HG02938 (cell line): ENCODE measurements around the gene TMC7.
"Not testable (repeated sequence)": the region's sequence is repeated elsewhere in the genome, so short reads cannot be mapped to it uniquely, and the experiment has no call there.

Experiments
- ATAC-seq: cut with Tn5 transposase; IDR thresholded peaks from one replicate; pipeline ENCODE4 v1.9.1; 2021; ENCODE audit warnings: mild to moderate bottlenecking, moderate library complexity; ENCODE audit not compliant: unreplicated experiment

The TMC7 gene

DNA sequence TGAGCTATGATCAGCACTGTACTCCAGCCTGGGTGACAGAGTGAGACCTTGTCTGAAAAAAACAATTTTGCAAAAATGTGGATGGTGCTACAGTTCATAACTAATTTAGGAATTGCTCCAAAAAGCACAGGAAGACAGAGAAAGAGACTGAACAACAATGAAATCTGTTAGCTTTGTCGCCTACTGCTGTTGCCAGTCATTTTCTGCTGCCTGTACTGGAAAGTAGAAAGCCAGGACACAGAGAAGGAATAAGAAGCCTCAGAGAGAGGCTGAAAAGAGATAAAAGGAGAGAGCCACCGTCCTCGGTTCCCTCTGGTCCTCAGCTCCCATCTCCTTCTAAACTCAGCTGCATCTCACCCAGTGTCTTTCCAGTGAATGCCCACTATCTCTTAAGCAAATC lies 8.6 kb upstream of the TMC7 start:
- ATAC-seq: no peak

DNA sequence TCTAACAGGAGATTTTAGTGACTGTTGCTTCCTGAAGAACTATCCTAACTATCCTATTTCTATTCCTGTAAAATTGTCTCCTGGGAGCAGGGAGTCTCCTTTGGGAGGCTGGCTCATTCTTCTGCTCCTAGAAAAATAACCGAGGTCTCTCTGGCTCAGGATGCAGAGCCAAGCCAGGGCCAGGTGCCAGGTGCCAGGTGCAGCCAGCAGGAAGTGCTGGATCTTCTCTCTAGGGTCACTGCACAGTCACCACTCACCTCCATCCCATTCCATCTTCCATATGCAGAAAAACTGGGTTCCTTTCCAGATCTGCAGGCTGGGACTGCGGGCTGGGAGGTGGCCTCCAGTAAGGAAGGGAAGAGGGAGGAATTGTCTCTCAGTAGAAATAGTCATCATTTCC lies 3.8 kb upstream of the TMC7 start:
- no peak for ATAC-seq

DNA sequence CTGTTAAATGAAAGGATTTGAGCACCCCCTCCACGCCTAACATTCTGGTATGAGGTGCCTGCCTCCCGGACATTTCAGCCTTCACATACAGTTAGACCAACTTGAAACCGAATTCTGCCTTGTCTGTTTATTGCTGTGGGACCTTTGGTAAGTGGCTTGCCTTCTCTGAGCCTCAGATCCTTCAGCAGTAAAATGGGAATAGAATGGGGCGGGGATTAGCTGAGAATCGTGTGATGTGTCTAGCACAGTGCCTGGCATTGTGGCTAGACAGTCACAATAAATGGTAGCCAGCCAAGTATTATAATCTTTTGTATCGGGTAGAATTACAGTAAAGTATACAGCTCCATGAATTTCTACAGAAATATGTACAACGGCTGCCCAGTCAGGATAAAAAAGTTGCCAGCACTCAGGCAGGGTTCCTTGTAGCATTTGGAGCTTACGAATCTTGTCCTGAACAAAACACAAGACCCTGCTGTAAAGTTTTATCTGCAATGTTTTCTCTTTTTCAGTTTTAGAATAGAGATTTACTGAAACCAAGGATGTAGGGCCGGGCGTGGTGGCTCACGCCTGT lies 786 bp downstream of the TMC7 start:
- no peak for ATAC-seq

DNA sequence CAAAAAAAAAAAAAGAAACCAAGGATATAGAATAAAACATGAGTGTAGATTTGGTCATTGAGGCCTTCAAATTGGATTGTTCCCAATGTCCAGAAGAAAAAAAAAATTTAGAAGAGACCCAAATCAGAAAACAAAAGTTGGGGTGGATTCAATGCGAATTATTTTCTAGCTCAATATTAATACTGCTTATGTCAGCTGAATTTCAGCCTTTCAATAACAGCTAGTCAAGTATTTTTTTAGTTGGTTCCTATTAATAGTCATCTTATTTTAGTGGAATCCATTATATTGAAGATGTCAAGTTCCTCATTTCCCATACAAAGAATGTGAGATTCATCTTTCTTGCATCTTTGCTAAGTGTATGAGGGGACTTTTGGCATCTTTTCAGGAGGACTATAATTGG lies 1.5 kb downstream of the TMC7 start:
- ATAC-seq: not testable (repeated sequence)

DNA sequence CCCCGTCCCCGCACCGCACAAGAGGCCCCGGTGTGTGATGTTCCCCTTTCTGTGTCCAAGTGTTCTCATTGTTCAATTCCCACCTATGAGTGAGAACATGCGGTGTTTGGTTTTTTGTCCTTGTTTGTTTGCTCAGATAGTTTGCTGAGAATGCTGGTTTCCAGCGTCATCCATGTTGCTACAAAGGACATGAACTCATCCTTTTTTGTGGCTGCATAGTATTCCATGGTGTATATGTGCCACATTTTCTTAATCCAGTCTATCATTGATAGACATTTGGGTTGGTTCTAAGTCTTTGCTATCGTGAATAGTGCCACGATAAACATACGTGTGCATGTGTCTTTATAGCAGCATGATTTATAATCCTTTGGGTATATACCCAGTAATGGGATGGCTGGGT lies 8.0 kb downstream of the TMC7 start:
- not testable (repeated sequence) for ATAC-seq

DNA sequence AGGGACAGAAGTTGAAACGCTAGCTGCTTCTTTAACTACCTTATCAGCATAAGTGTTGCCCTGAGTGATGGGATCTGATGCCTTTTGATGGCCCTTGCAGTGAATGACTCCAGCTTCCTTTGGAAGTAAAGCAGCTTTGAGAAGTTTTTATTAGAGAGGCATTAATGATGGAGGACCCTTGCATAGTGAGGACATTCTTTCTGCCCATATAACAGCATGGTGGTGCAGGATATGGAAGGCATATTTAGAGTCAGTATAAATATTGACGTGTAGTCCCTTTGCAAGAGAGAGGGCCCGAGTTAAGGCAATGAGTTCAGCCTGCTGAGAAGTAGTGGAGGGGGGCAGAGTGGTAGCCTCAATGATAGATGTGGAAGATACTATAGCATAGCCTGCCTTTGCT lies 9.8 kb downstream of the TMC7 start:
- not testable (repeated sequence) for ATAC-seq

DNA sequence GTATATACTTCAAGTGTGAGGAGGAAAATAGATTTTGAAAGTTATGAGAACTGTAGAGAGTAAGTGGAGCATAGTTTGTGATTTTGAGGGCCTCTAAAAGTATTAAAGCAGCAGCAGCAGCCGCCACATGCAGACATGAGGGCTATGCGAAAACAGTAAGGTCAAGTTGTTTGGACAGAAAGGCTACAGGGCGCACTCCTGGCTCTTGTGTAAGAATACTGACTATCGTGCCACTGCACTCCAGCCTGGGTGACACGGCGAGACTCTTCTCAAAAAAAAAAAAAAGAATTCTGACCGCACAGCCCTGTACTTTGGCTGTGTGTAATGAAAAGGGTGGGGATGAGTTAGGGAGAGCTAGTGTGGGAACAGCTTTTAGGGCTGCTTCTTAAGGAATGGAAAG lies 10.4 kb downstream of the TMC7 start:
- ATAC-seq: not testable (repeated sequence)

DNA sequence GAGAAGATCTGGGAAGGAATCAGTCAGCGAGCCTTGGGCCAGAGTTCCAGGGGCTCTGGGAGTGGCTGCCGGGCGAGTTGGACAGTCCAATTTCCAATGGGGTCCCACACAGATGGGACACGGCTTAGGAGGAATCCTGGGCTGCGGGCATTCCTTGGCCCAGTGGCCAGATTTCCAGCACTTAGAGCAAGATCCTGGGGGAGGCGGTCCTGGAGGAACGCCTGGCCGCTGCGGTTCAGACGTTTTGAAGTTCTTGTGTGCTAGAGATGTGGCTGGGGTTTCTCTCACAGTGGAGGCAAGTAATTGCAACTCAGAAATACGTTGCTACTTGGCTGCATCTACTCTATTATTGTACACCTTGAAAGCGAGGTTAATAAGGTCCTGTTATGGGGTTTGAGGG lies 11.7 kb downstream of the TMC7 start:
- ATAC-seq: not testable (repeated sequence)

DNA sequence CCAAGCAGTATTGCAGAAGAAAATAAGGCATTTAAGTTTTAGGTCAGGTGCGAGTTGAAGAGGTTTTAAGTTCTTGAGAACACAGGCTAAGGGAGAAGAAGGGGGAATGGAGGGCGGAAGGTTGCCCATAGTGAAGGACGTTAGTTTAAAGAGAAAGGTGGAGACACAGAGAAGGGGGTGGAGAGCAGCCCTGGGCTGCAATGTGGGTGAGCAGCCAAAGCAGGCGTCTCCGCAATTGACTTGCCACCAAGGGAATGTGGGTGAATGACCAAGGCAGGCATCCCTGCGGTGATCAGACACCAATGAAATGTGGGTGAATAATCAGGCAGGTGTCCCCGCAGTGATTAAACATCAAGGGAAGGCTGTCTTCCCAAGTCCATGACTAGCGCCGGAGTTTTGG lies 12.8 kb downstream of the TMC7 start:
- ATAC-seq: not testable (repeated sequence)

DNA sequence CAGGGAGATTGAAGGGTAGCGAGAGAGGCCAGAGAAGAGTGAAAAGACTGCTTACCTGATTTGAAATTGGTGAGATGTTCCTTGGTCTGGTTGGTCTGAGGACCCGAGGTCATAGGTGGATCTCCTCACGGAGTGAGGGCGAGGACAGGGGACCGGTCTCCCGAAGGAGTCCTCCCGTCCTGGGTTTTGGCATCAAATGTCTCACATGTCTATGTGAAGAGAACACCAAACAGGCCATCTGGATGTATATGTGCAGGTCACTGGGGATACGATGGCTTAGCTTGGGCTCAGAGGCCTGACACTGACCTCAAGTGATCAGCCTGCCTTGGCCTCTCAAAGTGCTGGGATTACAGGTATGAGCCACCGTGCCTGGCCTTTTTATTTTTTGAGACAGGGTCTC lies 13.3 kb downstream of the TMC7 start:
- not testable (repeated sequence) for ATAC-seq

DNA sequence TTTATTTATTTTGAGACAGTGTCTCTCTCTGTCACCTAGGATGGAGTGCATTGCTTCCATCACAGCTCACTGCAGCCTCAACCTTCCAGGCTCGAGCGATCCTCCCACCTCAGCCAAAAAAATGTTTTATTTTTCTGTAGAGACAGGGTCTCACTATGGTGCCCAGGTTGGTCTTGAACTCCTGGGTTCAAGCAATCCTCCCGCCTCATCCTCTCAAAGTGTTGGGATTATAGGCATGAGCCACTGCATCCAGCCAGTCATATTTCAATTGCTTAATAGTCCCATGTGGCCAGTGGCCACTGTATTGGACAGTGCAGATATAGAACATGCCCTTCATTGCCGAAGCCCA lies 15.3 kb downstream of the TMC7 start:
- ATAC-seq: no peak

DNA sequence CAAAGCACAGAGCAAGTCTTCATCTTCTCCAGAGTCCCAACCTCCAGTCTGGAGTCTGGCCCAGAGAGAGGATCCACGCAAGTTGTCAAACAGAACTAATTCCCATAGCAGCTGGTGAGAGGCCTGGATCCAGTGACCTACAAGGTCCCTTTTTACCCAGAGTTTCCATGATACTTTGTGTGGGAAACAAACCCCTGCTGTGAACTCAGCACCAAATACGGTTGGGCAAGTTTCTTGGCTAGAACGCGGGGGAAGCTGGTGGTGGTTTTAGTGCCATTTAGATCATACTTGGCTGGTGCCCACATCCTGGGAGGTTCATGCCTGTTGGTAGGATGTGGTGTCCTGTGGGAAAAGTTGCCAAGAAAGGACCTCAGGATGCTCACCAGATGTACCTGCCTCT lies 18.1 kb downstream of the TMC7 start:
- ATAC-seq: no peak

DNA sequence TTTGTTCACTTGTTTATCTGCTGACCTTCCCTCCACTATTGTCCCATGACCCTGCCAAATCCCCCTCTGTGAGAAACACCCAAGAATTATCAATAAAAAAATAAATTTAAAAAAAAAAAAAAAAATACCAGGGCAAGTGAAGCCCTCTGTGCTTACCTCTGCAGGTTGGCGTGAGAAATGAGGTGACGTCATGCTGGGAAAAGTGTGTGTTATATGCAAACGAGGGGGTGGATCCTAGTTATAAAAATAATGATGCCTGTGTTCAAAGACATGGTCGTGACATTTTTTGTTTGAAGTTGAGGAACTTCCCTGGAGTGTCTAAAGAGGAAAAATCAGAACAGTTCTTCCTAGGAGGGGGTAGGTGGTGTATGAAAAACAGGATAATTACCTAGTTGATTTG lies 20.2 kb downstream of the TMC7 start:
- ATAC-seq: no peak

DNA sequence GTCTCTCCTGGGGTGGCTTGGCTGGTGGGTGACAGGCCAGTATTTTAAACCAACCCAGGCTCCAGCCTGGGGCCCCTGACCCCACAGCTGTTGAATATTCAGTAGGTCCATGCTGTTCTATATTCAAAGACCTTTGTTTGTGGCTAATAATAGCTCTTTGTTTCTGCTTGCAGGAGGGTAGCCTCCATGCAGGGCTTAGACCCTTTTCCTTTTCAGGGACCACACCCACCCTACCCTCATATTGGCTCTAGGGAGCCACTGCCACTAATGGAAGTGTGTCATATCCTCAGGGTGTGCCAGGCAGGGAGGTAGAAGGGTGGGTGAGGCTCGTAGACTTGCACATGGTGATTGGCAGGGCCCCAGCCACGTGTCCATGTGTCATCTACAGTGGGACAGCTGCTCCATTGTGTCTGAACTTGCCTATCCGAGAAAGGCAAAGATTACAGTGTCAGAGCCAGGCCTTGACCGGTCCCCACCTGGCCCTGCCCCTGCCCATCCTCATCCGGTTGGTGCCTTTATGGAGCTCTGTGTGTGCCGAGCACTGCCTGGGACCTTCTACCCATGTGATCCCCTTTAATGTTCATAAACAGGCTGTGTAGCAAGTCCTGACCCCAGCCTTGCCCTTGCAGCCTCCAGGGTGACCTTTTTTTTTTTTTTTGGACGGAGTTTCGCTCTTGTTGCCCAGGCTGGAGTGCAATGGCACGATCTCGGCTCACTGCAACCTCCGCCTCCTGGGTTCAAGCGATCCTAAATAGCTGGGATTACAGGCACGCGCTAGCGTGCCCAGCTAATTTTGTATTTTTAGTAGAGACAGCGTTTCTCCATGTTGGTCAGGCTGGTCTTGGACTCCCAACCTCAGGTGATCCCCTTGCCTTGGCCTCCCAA lies 22.1 kb downstream of the TMC7 start:
- no peak for ATAC-seq

DNA sequence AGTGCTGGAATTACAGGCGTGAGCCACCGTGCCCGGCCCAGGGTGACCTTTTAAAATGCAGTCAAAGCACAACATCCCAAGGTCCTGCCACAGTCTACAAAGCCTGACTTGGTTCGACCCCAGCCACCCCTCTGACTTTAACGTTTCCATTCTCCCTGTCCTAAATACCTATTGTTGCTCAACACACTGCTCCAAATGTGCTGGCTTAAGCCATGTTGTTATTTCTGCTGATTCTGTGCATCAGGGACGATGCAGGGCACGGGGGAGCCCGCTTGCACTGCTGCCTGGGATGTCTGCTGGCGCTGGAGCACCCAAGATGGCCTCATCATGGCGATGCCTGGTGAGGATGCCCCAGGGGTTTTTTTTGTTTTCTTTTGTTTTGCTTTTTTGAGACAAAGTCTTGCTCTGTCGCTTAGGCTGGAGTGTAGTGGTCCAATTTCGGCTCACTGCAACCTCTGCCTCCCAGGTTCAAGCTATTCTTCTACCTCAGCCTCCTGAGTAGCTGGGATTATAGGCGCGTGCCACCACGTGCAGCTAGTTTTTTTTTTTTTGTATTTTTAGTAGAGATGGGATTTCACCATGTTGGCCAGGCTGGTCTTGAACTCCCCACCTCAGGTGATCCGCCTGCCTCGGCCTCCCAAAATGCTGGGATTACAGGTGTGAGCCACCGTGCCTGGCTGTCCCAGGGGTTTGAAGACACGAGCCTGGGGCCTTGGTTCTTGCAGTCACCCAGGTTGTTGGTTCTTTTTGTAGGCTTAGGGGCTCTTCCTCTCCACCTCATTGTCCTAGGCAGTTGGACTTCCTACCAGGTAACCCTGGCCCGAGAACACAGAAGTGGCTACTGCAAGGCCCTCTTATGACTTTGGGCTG lies 22.9 kb downstream of the TMC7 start:
- ATAC-seq: no peak

DNA sequence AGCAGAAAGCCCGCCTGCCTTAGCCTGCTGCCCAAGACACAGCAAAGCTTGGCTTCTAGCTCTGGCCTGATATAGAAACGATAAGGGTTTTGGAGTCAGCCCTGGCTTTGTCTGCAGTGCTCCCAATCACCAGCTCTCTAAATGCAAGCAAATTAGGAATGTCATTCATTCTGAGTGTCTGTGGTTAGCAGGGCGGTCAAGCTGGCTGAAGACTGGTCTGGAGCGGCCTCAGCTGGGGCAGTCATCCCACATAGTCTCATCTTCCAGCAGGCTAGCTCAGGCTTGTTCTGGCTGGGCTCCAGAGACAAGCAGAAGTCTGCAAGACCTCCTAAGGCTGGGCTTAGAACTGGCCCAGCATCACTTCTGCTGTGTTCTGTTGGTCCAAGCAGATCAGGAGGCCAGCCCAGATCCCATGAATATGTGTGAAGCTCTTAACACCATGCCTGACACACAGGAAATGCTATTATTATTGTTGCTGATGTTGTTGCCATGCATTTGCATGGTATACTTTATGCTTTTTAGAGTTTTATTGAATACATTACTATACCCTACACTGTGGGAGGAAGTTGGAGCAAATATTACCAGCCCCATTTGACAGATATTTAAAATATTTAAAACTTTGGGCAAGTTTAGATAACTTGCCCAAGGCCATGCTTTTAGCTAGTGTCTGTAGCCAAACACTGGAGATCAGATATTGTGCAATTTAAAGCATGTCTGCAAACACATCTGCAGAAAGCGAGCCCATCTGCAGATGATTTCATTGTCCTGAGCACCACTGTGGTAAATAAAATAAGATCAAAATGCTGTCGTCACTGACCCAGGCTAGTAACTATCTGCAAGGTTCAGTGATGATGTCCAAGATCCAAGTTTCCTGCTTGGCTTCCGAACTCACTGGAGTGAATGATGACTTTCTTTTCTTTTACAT lies 24.8 kb downstream of the TMC7 start:
- ATAC-seq: no peak

DNA sequence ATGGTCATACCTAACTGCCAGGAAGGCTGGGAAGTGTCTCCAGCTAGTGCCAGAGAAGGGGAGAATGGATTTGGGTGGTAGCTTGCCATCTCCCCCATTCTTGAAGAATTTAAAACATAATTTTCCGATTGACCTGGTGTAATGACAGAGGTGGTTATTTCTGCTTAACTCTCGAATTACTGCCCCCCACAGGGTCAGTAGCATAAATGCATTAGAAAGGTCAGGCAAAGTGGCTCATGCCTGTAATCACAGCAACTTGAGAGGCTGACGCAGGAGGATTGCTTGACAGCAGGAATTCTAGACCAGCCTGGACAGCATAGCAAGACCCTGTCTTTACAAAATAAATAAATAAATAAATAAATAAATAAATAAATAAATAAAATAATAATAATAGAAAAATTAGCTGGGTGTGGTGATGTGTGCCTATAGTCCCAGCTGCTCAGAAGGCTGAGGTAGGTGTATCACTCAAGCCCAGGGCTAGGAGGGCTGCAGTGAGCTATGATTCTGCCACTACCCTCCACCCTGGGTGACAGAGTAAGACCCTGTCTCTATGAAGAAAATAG lies 27.5 kb downstream of the TMC7 start:
- ATAC-seq: no peak

DNA sequence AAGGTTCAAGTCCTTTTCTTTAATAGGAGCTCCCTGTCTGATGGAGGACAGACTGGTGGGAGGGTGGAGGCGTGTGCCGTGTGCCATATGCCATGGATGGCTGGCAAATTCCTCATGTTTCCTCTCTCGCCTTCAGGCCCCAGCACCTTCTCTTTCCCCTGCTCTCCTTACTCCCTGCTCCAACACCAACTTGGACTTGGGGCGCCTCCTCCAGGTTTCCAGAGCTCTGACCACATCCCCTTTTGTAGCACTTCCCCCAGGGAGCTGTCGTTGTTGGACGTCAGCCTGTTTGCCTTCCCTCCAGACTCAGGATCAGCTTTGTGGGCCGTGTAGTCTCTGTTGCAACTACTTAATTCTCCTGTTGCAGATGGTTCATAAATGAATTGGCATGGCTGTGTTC lies 30.7 kb downstream of the TMC7 start:
- ATAC-seq: no peak

DNA sequence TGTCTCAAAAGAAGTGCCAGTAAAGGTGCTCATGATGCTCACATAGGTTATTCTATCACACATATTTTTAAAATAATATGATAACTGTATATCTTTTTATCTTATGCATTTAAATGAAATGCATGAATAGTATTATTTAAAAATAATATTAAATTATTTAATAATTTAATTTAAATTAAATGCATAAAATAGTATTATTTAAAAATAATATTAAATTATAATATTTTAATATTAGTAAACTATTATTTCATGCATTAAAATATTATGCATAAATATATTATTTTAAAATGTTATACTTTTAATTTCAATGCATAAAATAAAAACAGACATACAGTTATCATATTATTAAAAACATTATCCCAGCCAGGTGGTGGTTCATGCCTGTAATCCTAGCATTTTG lies 33.4 kb downstream of the TMC7 start:
- ATAC-seq: no peak

DNA sequence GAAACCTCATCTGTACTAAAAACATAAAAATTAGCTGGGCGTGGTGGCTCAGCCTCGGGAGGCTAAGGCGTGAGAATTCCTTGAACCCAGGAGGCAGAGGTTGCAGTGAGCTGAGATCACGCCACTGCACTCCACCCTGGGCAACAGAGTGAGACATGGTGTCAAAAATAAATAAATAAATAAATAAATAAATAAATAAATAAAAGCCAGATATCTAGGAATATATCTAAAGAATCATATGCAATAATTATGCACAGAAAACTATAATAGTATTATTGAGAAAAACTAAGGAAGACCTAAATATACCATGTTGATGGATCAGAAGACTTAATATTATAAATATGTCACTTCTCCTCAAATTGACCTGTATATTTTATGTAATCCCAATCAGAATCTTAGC lies 37.0 kb downstream of the TMC7 start:
- ATAC-seq: no peak
